HepG2 (cell line): Measurements from ENCODE around the gene NR3C2. TPM values are rescaled to one million over a fixed set of nuclear protein-coding genes. Genes with fewer than 3 reads are reported as not detected.

ENCODE experiments used
- ASH2L ChIP-seq: fragments of 300-600, 200-600 bp; sonication (generic); IDR thresholded peaks from 2 replicates; pipeline ENCODE4 v1.7.0; 2017; ENCODE audit warnings: low read depth, mild to moderate bottlenecking, moderate library complexity, mixed read lengths, low read length; ENCODE audit not compliant: insufficient read length
- CBX2 ChIP-seq, 2 experiments: fragments of 200-600 bp in 1 of 2; sonication (generic); formaldehyde crosslinking in 1 of 2; IDR thresholded peaks; 2 replicates each; pipeline versions ENCODE4 v1.7.0 to v1.8.1; 2018 to 2022; ENCODE audit warnings: low read depth in 2 of 2, low read length in 1 of 2, mild to moderate bottlenecking in 1 of 2, missing genetic modification reagents in 1 of 2
- GATAD2A ChIP-seq: IDR thresholded peaks from 2 replicates; pipeline ENCODE4 v1.6.1; 2016
- GLI4 ChIP-seq: sonication (generic); formaldehyde crosslinking; IDR thresholded peaks from 2 replicates; pipeline ENCODE4 v1.5.1; 2020; ENCODE audit warnings: missing genetic modification reagents, mild to moderate bottlenecking, moderate library complexity, borderline replicate concordance
- IKZF4 ChIP-seq: sonication (generic); formaldehyde crosslinking; IDR thresholded peaks from 2 replicates; pipeline ENCODE4 v1.5.1; 2020; ENCODE audit warnings: borderline replicate concordance, mild to moderate bottlenecking, low read depth, missing genetic modification reagents; ENCODE audit errors: not compliant biosample characterization
- PHF20 ChIP-seq: sonication (generic); formaldehyde crosslinking; IDR thresholded peaks from 2 replicates; pipeline ENCODE4 v1.5.0; 2020; ENCODE audit warnings: mild to moderate bottlenecking, missing genetic modification reagents
- PHF21A ChIP-seq: sonication (generic); formaldehyde crosslinking; IDR thresholded peaks from 2 replicates; pipeline ENCODE4 v1.5.0; 2020; ENCODE audit warnings: mild to moderate bottlenecking, missing genetic modification reagents
- TAF1 ChIP-seq: sonication (generic); formaldehyde crosslinking; IDR thresholded peaks from 2 replicates; pipeline ENCODE4 v1.4.0; 2020; ENCODE audit warnings: missing genetic modification reagents
- TOPORS ChIP-seq: sonication (generic); formaldehyde crosslinking; IDR thresholded peaks from 2 replicates; pipeline ENCODE4 v1.8.0; 2023; ENCODE audit warnings: mild to moderate bottlenecking, missing genetic modification reagents
- WIZ ChIP-seq: sonication (generic); formaldehyde crosslinking; IDR thresholded peaks from 2 replicates; pipeline ENCODE4 v1.5.1; 2020; ENCODE audit warnings: mild to moderate bottlenecking, missing genetic modification reagents
- ZNF235 ChIP-seq: sonication (generic); formaldehyde crosslinking; IDR thresholded peaks from 2 replicates; pipeline ENCODE4 v1.8.1; 2023; ENCODE audit warnings: mild to moderate bottlenecking, missing genetic modification reagents, borderline replicate concordance
- ZNF547 ChIP-seq: sonication (generic); formaldehyde crosslinking; IDR thresholded peaks from 2 replicates; pipeline ENCODE4 v1.5.1; 2020; ENCODE audit warnings: mild to moderate bottlenecking, missing genetic modification reagents
- polyA plus RNA-seq, 8 experiments: library from polyadenylated mRNA; depleted of rRNA in 3 of 8; stranded (reverse) in 7 of 8; unstranded in 1 of 8; fragments of >200 nt; fragmentation: Illumina TruSeq in 4 of 8; extraction: Trizol in 4 of 8; gene quantifications; 2 replicates each; pipeline versions ENCODE4 v1.2.1 to v1.2.3, GENCODE V29; 2011 to 2016; ENCODE audit warnings: low read depth in 4 of 8, missing spikeins in 1 of 8, mixed read lengths in 1 of 8; ENCODE audit not compliant: insufficient read depth in 1 of 8
- total RNA-seq, 5 experiments: library from RNA; depleted of rRNA; stranded (reverse); fragments of >200 nt; fragmentation: Illumina TruSeq; extraction: Trizol; gene quantifications; 2 replicates each; pipeline ENCODE4 v1.2.3, GENCODE V29; 2016; ENCODE audit warnings: low read depth in 1 of 5
- TF ChIP-seq, protein P1 (sequence below): sonication (generic); formaldehyde crosslinking; IDR thresholded peaks from 2 replicates; pipeline ENCODE4 v1.5.0; 2020; ENCODE audit warnings: mild to moderate bottlenecking, missing genetic modification reagents, borderline replicate concordance
- TF ChIP-seq, protein P2 (sequence below): sonication (generic); formaldehyde crosslinking; IDR thresholded peaks from 2 replicates; pipeline ENCODE4 v1.9.0; 2022; ENCODE audit warnings: missing genetic modification reagents, mild to moderate bottlenecking, borderline replicate concordance
- TF ChIP-seq, protein P3 (sequence below): sonication (generic); formaldehyde crosslinking; IDR thresholded peaks from 2 replicates; pipeline ENCODE4 v1.5.0; 2020; ENCODE audit warnings: mild to moderate bottlenecking, missing genetic modification reagents
- TF ChIP-seq, protein P4 (sequence below): sonication (generic); formaldehyde crosslinking; IDR thresholded peaks from 2 replicates; pipeline ENCODE4 v1.5.0; 2020; ENCODE audit warnings: mild to moderate bottlenecking, missing genetic modification reagents, borderline replicate concordance

Gene NR3C2
- total and polyA plus RNA-seq, 2 of the 13 experiments (the other 11 are each of a cell fraction or from before 2014, with no cell fraction given), result 0.26 to 0.46 TPM

DNA sequence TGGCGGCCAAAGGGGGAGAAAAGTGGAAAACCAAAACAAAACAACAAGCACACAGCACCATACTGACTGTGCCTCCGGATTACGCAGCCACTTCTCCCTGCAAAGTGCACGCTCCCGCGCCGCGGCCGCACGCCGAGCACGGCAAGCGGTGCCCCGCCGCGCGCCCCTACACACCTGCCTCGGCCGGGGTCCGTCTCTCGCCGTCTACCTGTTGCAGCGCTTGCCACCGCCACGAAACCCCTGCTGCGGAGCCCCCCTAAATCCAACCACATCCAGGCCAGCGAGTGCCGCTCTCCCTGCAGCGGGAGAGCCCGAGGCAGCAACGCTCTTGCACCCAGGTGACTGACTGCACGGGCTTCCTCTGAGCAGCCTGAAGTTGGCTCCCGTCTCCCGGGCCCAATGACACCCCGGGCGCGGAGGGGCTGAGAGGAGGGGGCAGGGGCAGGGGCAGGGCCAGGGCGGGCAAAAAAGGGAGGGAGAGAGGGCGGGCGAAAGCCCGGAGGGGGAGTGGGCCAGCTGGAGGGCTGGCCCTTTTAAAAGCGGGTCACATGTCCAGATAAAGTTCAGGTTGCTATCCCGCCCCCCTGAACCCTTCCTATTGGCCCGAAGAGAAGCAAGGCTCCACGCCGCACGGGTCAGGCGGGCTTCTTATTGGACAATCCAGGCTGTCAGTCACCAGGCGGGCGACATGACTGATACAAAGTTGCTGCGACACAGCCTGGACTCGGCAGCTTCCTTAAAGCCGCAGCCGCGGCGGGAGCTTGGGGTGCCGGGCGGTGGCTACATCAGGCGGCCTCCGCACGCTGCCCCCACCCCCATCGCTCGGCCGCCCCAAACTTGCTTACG is at the start of gene NR3C2 (continued):
- TF ChIP-seq GLI4 (0 out of 2 replicates have a peak, but pooled peaks have one; percentile 53), PHF20 (peak; percentile 53; the same call in 1 of the 2 replicates), TAF1 (CRISPR knock-in tag) (peak; percentile 77), ZNF235 (CRISPR knock-in tag) (peak; percentile 36; the same call in 1 of the 2 replicates), ASH2L (peak; percentile 62), PHF21A (CRISPR knock-in tag) (no peak; the same call in 1 of the 2 replicates), CBX2 (IDR thresholded peaks at IDR 0.05; ENCODE audit: low read depth, low read length) (no peak), CBX2 (CRISPR knock-in tag; IDR thresholded peaks at IDR 0.05; ENCODE audit: low read depth) (peak; percentile 37; the same call in 1 of the 2 replicates), ZNF547 (CRISPR knock-in tag) (peak; percentile 70; the same call in 1 of the 2 replicates), IKZF4 (CRISPR knock-in tag) (no peak), WIZ (CRISPR knock-in tag) (no peak), TOPORS (CRISPR knock-in tag) (no peak), GATAD2A (CRISPR knock-in tag) (0 out of 2 replicates have a peak, but pooled peaks have one; percentile 9)
- TF ChIP-seq, protein P1, sequence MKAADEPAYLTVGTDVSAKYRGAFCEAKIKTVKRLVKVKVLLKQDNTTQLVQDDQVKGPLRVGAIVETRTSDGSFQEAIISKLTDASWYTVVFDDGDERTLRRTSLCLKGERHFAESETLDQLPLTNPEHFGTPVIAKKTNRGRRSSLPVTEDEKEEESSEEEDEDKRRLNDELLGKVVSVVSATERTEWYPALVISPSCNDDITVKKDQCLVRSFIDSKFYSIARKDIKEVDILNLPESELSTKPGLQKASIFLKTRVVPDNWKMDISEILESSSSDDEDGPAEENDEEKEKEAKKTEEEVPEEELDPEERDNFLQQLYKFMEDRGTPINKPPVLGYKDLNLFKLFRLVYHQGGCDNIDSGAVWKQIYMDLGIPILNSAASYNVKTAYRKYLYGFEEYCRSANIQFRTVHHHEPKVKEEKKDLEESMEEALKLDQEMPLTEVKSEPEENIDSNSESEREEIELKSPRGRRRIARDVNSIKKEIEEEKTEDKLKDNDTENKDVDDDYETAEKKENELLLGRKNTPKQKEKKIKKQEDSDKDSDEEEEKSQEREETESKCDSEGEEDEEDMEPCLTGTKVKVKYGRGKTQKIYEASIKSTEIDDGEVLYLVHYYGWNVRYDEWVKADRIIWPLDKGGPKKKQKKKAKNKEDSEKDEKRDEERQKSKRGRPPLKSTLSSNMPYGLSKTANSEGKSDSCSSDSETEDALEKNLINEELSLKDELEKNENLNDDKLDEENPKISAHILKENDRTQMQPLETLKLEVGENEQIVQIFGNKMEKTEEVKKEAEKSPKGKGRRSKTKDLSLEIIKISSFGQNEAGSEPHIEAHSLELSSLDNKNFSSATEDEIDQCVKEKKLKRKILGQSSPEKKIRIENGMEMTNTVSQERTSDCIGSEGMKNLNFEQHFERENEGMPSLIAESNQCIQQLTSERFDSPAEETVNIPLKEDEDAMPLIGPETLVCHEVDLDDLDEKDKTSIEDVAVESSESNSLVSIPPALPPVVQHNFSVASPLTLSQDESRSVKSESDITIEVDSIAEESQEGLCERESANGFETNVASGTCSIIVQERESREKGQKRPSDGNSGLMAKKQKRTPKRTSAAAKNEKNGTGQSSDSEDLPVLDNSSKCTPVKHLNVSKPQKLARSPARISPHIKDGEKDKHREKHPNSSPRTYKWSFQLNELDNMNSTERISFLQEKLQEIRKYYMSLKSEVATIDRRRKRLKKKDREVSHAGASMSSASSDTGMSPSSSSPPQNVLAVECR (CRISPR knock-in tag), result peak; percentile 48; the same call in 1 of the 2 replicates
- TF ChIP-seq, protein P2, sequence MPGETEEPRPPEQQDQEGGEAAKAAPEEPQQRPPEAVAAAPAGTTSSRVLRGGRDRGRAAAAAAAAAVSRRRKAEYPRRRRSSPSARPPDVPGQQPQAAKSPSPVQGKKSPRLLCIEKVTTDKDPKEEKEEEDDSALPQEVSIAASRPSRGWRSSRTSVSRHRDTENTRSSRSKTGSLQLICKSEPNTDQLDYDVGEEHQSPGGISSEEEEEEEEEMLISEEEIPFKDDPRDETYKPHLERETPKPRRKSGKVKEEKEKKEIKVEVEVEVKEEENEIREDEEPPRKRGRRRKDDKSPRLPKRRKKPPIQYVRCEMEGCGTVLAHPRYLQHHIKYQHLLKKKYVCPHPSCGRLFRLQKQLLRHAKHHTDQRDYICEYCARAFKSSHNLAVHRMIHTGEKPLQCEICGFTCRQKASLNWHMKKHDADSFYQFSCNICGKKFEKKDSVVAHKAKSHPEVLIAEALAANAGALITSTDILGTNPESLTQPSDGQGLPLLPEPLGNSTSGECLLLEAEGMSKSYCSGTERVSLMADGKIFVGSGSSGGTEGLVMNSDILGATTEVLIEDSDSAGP (CRISPR knock-in tag), result peak; percentile 99
- TF ChIP-seq, protein P3, sequence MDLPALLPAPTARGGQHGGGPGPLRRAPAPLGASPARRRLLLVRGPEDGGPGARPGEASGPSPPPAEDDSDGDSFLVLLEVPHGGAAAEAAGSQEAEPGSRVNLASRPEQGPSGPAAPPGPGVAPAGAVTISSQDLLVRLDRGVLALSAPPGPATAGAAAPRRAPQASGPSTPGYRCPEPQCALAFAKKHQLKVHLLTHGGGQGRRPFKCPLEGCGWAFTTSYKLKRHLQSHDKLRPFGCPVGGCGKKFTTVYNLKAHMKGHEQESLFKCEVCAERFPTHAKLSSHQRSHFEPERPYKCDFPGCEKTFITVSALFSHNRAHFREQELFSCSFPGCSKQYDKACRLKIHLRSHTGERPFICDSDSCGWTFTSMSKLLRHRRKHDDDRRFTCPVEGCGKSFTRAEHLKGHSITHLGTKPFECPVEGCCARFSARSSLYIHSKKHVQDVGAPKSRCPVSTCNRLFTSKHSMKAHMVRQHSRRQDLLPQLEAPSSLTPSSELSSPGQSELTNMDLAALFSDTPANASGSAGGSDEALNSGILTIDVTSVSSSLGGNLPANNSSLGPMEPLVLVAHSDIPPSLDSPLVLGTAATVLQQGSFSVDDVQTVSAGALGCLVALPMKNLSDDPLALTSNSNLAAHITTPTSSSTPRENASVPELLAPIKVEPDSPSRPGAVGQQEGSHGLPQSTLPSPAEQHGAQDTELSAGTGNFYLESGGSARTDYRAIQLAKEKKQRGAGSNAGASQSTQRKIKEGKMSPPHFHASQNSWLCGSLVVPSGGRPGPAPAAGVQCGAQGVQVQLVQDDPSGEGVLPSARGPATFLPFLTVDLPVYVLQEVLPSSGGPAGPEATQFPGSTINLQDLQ (CRISPR knock-in tag), result no peak
- TF ChIP-seq, protein P4, sequence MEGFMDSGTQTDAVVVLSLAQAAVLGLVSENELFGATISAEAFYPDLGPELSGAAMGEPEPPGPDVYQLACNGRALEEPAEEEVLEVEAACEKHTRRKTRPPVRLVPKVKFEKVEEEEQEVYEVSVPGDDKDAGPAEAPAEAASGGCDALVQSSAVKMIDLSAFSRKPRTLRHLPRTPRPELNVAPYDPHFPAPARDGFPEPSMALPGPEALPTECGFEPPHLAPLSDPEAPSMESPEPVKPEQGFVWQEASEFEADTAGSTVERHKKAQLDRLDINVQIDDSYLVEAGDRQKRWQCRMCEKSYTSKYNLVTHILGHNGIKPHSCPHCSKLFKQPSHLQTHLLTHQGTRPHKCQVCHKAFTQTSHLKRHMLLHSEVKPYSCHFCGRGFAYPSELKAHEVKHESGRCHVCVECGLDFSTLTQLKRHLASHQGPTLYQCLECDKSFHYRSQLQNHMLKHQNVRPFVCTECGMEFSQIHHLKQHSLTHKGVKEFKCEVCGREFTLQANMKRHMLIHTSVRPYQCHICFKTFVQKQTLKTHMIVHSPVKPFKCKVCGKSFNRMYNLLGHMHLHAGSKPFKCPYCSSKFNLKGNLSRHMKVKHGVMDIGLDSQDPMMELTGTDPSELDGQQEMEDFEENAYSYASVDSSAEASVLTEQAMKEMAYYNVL (CRISPR knock-in tag), result 0 out of 2 replicates have a peak, but pooled peaks have one; percentile 4
